ENCODE data around the gene COL8A1. TPM values are rescaled to one million over a fixed set of nuclear protein-coding genes. Genes with fewer than 3 reads are reported as not detected.

The COL8A1 gene
- total RNA-seq, 1 experiment from 2014 or later, result 5.2 TPM

DNA sequence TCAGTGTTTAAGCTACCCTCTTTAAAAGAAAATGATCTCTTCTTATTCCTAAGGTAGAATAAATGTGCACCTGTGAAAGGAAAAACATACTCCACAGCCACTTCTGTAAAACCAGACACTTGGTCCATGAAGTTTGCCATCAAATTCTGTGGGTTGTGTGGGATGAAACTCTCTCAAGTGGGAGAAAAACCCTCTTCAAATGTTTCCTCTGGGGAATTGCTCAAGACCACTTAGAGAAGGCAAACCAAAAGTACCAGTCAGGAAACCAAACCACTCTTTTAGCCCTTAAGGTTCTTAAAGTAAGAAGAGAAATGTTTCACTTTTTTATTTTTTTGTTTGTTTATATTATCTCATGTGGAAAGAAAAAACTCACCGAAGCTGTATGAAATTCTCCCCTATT, 1.2 kb downstream of the COL8A1 start:
- DNase-seq (ENCODE audit: low read depth), result peak; percentile 10

DNA sequence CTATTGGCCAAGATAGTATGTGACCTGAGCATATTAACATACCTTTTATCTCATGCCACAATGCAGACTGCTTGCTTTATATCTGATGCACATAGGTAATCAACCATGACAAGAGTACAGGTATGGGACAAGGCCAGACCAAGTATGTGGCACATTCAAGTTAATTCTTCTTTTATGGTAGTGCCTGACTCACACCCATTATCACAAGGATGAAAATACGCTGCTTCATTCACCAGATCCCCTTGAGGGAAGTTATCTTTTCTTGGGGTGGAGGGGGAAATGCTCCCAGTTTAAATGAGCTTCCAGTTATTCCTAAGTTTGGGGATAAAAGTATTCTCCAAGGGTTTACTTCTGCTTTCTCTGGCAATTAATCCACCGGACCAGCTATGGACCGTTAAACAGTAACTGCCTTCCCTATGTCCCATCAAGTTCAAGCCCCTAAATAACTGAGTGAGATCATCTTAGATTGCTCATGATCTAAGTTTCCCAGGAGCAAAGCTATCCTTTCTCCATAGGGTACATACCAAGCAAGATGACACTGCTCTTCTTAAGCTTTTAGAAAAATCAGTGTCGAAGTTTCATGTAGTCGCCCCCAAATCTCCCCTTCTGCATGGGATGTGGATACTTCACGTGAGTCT, 1.9 kb downstream of the COL8A1 start:
- peak; percentile 7 for DNase-seq (ENCODE audit: low read depth)

DNA sequence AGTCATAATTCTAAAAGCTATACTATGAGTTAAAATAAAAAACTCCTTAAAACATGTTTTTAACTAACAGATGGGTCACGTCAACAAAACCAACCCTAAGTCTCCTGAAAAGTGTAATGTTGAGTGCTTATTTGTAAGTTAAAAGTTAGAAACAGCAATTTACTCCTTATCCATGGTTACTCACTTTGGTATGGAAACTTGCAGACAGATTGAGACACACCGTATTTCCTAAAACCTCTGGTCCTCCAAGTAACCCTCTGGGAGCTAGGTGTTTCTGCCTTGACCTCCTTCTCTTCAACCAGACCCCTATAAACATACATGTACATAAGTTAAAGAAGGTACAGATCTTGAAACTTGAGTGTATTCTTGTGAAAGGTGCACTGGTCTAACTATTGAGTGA, 3.1 kb downstream of the COL8A1 start:
- DNase-seq (ENCODE audit: low read depth), result no peak

- DNase-seq (ENCODE audit: low read depth), result no peak
Measured at GRCh38 chr3:99641982-99642381, 3.6 kb downstream of the COL8A1 start.

DNA sequence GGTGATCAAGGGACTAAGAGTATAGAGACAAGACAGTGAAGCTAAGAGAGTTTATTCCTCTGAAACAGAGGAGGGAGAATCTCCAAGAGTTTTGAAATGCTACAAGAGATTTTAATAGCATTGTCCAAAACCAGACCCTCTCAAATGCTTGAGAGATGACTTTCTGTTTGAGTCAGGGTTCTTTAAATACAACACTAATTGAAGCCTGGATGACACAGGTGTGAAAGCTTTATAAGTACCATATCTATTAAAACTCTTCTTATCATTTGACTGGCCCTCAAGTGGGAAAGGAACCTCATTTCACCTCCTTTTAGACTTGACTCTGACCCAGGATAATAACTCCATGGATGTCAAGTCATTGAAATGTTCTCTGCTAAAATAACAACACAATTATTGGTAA, 5.6 kb downstream of the COL8A1 start:
- no peak for DNase-seq (ENCODE audit: low read depth)

- no peak for DNase-seq (ENCODE audit: low read depth)
Measured at GRCh38 chr3:99644746-99645145, 6.4 kb downstream of the COL8A1 start.

- DNase-seq (ENCODE audit: low read depth), result peak; percentile 31
Measured at GRCh38 chr3:99645277-99646106, 7.1 kb downstream of the COL8A1 start.

DNA sequence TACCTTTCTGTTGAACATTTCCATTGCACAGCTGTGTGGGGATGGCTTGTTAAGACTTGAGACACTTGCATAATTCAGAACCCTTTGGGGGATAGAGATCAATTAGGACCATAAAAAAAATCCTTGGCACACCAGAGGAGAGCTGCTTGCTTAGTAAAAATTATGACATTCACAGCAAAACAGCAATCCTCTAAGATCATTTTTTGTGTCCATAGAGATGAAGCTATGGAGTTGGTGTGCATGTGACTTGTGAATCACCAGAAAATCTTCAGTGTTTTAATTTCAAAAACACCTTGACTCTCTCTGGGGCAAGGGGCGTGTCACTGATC, 7.7 kb downstream of the COL8A1 start:
- no peak for DNase-seq (ENCODE audit: low read depth)

- no peak for DNase-seq (ENCODE audit: low read depth)
Measured at GRCh38 chr3:99647081-99647480, 8.7 kb downstream of the COL8A1 start.

- DNase-seq (ENCODE audit: low read depth), result peak; percentile 19
Measured at GRCh38 chr3:99648101-99648500, 9.7 kb downstream of the COL8A1 start.

- no peak for DNase-seq (ENCODE audit: low read depth)
Measured at GRCh38 chr3:99648516-99648915, 10.1 kb downstream of the COL8A1 start.

- DNase-seq (ENCODE audit: low read depth), result peak; percentile 70
Measured at GRCh38 chr3:99651531-99651930, 13.1 kb downstream of the COL8A1 start.

DNA sequence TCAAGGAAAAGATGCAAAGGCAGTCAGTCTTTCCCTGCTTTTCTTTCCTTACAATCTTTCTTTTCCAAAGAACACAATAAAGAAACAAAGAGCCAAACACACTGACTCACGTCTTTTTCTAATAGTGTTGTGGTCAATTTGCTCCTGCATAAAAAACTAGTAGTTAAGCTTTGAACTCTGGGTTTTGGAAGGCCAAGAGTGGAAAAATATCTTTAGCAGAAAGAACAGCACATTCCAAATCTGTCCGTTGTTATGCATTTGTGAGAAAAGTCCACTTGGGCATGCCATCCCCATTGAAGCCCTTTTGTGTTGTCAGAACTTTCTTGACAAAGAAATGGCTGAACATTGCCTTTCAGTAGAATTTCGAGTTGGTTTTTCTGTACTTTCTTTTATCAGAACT, 18.2 kb downstream of the COL8A1 start:
- DNase-seq (ENCODE audit: low read depth), result no peak

DNA sequence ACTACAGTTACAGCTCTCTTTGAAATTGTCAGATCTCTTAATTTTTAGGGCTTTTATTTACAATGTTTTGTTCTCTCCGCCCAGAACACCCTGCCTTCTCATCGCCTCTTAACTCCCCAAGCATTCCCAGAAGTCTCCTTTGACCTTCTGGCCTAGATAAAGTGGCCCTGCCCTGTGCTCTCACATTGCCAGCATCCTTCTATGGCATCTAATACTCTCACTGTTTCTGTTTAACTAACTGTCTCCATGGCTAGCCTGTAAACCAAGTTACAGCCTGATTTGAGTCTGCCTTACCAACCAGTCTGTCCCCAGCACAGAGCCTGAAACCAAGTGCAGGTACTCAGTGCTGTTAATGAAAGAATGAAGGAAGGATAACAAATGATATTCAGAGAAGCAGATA, 19.9 kb downstream of the COL8A1 start:
- no peak for DNase-seq (ENCODE audit: low read depth)

DNA sequence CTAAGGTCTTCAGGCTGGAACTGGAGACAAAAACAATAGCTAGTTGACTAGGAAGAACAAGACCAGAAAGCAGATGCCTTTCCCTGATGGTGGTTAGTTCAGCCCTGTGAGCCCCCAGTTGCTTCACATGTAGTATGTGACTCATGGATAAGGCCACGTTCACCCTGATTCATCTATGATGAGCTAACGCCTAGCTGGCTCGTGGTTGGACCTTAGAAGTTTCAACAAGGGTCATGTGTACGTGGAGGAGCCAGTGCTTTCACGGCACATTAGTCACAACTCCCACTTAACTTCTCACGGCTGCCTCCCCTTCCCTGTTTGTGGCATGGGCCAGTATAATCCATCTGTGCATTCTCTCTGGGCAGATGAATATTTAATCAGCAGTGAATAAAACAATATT, 20.6 kb downstream of the COL8A1 start:
- DNase-seq (ENCODE audit: low read depth), result peak; percentile 88

- no peak for DNase-seq (ENCODE audit: low read depth)
Measured at GRCh38 chr3:99659951-99660350, 21.6 kb downstream of the COL8A1 start.

DNA sequence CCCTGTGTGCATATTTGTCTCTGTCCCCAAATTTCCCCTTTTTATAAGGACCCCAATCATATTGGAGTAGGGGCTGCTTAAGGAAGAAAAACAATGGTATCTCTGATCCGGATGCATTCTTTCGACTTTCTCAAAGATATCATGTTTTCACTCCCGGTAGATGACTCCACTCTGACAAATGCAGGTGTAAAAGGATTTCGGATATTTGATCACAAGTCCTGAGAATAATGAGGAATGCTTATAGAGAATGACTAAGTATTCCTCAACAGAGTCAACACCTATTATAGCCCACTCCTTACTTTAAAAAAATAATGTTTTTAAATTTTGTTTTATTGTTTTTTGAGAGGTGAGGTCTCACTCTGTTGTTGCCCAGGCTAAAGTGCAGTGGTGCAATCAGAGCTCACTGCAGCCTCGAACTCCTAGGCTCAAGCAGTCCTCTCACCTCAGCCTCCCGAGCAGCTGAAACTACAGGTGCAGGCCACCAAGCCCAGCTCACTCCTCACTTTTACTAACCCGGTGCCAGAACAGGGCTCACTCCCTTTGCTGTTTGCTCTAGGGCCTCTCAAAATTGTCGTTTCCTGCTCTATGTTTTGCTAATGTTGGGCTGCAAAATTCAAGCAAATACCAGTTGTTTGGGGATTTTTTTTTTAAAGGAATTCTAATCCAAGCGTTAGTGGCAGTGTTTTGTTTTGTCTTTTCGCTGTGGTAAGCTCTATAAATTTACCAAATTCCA, 24.6 kb downstream of the COL8A1 start:
- no peak for DNase-seq (ENCODE audit: low read depth)

- DNase-seq (ENCODE audit: low read depth), result no peak
Measured at GRCh38 chr3:99663977-99664376, 25.6 kb downstream of the COL8A1 start.

DNA sequence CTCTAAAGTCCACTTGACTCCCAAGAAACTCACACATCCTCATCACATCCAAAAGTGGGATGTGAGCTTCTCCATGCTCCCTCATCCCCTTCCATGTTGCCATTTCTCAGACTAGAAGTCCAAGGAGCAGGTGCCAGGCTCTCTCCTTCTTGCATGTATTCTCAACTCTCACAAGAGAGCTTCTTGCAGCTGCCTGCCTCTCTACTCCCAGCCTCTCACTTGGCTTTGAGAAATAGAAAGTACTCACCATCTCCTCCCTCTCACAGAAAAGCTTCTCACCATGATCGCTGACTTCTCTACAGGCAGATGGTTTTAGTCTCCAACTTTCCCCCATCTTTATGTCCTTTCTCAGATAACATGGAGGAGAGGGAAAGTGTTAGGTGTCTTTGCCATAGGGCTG, 26.6 kb downstream of the COL8A1 start:
- DNase-seq (ENCODE audit: low read depth), result no peak

GRCh38 chr3:99666201-99666600, 27.8 kb downstream of the COL8A1 start:
- no peak for DNase-seq (ENCODE audit: low read depth)

DNA sequence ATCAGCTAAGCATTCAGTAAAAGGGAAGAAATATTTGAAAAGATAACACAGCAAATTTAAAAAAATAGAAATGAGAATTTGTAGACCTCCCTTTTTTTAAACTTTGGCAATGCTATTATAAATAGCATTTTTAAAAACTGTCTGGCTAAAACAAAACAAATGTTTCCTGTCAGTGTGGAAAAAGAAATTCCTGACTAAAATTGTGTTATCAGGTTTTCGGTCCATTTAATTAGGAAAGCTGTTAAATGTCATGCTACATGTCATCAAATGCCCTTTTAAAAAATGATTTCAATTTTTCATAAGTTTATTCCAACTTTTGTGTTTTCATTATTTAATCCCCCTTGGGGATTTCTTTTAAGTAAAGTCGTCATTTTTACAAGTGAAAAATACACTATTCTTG, 29.6 kb downstream of the COL8A1 start:
- DNase-seq (ENCODE audit: low read depth), result no peak

DNA sequence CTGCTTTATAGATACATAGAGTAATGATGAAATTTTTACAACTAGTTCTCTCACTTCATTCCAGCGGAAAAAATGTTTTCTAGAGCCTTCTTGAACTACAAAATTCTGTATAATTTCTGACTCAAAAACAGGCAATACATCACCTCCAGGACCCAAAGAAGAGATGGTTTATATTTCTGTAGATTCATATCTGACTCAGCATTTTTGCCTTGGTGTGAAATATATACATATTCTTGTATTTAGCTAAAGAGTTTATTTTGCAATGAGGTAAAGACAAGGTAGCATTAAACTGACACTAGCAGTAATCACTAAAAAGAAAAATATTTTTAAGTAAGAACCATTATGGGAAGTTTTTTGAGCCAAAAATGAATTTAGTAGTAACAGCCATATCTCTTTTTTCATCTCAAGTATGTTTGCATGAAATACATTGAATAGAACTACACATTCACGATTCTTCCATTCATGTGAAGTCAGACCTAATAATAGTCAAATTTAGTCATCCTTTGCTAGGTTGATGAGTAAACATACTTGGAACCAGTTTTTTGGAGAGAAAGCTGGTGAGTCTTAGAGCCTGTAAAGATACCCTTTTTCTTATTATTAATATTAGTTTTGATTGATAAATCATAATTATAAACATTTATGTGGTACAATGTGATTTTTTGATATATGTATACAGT, 31.6 kb downstream of the COL8A1 start:
- DNase-seq (ENCODE audit: low read depth), result no peak

All from Daoy (cell line).